HCEC 1CT (cell line): ENCODE results near the gene COL10A1.
"Not testable (repeated sequence)": the region's sequence is repeated elsewhere in the genome, so short reads cannot be mapped to it uniquely, and the experiment has no call there.

Source experiments
- DNase-seq: peaks from one replicate; pipeline ENCODE4 v3.0.0-alpha.2; 2017

The COL10A1 gene

GRCh38 chr6:116118608-116119007 is 7.3 kb downstream of the COL10A1 start:
- peak; percentile 69 for DNase-seq

- DNase-seq, result peak; percentile 25
These were observed 10.2 kb downstream of the COL10A1 start for GRCh38 chr6:116115781-116116180.

DNA sequence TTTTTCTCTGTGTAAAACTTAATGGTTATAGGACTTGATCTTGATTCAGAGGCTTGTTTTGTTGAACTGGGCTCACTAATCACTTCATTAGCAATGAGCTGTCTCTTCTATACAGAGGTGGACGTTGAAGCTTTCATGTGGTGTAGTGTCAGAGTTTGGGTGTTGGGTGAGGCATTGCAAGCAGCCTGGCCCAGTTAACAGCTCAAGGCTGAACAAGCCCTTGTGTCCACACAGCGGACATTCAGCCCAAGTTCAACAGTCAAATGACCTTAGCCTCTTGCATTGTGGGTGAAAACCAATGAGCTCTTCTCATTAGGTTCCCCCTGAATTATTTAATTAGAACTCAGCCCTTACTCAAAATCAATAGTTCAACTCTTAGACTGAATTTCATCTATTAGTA is 12.5 kb downstream of the COL10A1 start:
- no peak for DNase-seq

DNA sequence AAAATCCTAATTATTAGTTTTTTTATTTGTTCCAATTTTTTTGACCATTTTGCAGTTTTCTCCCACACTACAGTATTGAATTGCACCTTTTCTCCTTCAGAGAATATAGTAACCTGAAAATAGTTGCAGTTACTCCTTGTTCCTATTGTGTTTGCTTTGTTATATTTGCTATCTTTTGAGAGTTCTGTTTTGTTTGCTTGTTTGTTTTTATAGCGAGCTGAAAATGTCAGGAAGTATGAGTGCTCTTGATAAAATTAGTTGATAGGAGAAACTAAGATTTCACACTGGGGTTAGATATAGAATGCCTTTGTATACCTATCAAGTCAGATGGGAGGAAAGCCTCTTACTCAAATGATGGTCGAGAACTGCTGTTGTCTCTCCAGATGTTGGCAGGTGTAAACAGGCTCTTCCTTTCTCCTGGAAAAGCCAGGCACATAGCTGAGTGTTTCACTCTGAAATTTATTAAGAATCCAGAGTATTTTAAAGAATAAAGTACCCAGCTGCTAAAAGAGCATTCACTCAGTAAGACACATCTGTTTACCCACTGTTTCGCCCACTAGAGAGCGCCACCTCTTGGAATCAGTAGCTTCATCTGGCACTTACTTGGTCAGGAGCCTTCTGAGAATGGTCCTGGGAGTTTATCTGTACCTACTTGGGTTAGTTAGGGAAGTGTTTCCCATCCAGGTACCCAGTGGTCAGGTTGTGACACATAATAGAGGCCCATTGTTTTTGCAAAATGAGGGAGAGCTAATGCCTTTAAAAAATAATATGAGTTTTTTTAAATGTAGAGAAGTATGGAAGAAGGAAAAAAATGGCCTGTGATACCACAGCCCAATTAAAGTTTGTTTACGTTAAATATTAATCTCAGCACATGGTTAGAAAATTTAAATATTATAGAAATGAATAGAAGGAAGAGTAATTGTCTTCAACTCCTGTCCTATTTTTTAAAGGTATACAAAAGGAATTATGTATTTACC is 14.1 kb downstream of the COL10A1 start:
- DNase-seq, result peak; percentile 44

- DNase-seq, result no peak
These were observed 17.1 kb downstream of the COL10A1 start for GRCh38 chr6:116108836-116109235.

- DNase-seq, result no peak
These were observed 19.8 kb downstream of the COL10A1 start for GRCh38 chr6:116106146-116106545.

DNA sequence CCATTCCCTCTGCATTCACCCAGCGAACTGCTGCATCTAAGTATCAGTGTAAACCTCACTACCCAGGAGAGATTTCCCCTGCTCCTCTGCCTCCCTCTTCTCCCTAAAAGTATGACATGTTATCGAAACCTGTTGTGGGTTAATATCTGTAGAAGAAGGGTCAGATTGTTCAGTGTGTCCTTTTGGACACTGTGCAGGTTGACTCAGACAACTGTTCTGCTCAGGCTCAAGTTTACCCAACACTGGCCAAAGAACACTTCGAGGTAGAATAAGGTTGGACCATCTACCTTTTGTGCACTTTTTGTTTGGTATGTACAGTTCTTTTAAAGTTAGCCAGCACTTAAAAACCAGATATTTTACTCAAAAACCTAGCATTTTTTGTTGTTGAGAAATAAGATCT is 20.7 kb downstream of the COL10A1 start:
- no peak for DNase-seq

DNA sequence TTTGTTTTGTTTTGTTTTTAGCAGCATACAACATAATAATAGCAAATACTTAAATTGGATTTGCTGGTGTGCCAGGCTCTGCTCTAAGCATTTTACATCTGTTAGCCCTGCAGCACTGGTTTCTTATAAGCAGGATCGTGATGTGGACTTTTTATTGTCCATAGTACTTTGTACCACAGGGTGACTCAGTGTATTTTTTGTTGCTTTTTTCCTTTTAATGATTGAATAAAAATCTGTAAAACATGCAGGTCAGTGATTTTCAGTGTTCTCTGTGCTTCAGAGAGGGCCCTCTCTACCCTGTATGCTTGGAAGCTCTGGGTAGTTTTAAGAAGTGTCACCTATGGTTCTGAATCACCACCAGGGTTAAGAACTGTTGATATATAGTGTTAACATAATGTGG is 21.3 kb downstream of the COL10A1 start:
- no peak for DNase-seq

DNA sequence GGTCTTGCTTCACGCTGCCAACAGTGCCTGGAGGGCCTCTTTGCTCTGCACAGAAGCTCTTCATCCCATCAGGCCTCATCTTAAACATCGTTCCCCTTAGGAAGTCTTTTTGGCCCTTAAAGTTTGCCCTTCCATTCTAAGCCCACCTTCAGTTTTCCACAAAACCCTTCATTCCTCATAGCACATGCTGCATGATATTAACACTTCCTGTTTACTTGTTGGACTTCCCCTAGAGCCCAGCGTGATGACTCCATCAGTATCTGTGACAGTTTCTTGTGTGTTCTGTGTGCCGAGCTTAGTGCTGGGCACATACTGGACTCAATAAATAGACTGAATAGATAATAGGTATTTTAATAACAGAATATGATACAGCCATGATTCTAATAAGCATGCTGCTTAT is 23.1 kb downstream of the COL10A1 start:
- peak; percentile 18 for DNase-seq

GRCh38 chr6:116101790-116102189 is 24.1 kb downstream of the COL10A1 start:
- DNase-seq, result no peak

DNA sequence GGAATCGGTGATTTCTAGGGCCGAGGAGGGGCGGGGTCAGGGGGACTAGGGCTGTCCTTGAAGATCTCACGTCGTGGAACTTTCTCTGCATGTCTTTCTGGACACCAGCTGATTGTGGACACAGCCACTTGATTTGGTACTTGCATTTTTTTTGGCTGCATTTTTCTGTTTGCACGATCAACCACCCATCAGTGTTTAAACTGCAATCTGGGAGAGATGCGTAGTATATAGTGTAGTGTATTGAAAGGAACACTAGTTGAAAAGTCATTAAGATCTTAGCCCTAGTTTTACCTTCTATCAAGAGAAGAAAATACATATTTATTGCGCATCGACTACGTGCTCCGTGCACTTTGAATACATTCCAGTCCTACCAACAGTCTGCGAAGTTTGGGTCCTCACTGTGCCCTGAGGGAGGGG is 24.6 kb downstream of the COL10A1 start:
- no peak for DNase-seq

- peak; percentile 77 for DNase-seq
These were observed 25.3 kb downstream of the COL10A1 start, which contains the start of gene NT5DC1 for GRCh38 chr6:116100419-116101301. NT5DC1 (plus strand) TSS chr6:116100853; CDS start chr6:116100931, 78 bp downstream.

- no peak for DNase-seq
These were observed 26.9 kb downstream of the COL10A1 start for GRCh38 chr6:116099036-116099435.

GRCh38 chr6:116096979-116097816 is 28.7 kb downstream of the COL10A1 start:
- DNase-seq, result peak; percentile 24

DNA sequence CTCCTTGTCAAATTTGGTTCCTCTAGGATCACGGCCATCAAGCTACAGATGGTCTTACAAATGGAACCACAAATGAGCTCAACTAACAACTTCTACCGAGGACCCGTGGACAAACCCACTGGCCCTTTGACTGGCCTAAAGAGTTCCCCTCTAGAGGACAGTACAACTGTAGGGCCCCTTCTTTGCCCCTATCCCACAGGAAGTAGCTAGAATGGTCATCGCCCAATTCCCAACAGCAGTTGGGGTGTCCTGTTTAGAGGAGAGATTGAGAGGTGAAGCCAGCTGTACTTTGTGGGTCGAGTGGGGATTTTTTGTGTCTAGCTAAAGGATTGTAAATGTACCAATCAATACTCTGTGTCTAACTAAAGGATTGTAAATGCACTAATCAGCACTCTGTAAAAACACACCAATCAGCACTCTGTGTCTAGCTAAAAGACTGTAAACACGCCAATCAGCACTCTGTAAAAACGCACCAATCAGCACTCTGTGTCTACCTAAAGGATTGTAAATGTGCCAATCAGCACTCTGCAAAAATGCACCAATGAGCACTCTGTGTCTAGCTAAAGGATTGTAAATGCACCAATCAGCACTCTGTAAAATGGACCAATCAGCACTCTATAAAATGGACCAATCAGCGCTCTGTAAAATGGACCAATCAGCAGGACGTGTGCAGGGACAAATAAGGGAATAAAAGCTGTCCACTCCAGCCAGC is 29.7 kb downstream of the COL10A1 start:
- DNase-seq, result not testable (repeated sequence)

GRCh38 chr6:116094041-116094440 is 31.9 kb downstream of the COL10A1 start:
- no peak for DNase-seq

DNA sequence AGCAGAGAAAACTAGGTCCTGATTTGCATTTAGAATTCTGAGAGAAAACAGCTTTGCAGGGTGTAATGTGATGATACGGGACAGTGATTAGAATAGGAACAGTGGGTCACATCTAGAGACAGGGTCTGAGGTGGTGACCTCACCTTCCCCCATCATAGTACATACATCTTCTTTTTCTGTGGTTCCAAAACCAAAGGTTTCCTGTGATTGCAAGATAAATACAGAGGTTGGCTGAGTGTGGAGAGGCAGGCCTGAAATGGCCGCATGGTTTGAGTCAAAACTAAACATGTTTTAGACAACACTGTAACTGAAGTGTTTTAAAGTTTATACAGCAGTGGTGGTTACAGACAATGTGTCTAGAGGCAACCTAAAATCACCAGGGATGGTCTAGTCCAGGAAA is 35.7 kb downstream of the COL10A1 start:
- no peak for DNase-seq

GRCh38 chr6:116088946-116089345 is 37.0 kb downstream of the COL10A1 start:
- no peak for DNase-seq

GRCh38 chr6:116087437-116088027 is 38.4 kb downstream of the COL10A1 start:
- DNase-seq, result peak; percentile 55

GRCh38 chr6:116084284-116084683 is 41.6 kb downstream of the COL10A1 start:
- DNase-seq, result peak; percentile 41

GRCh38 chr6:116083052-116083451 is 42.9 kb downstream of the COL10A1 start:
- DNase-seq, result no peak
